GM18517 (cell line): ENCODE results near the gene SF3B3.

Experiments used
- ATAC-seq: cut with Tn5 transposase; IDR thresholded peaks from one replicate; pipeline ENCODE4 v1.9.1; 2021; ENCODE audit warnings: mild to moderate bottlenecking, moderate library complexity; ENCODE audit not compliant: unreplicated experiment

Gene SF3B3

GRCh38 chr16:70523743-70524398 is at the start of gene SF3B3:
SF3B3 (plus strand) TSS chr16:70523816; CDS start chr16:70526657, 2,841 bp downstream.
- ATAC-seq: peak; percentile 57

- no peak for ATAC-seq
These were observed 49.1 kb upstream of the SF3B3 start for GRCh38 chr16:70474320-70475053.

GRCh38 chr16:70475054-70475871 is 48.4 kb upstream of the SF3B3 start:
- no peak for ATAC-seq

GRCh38 chr16:70476272-70477020 is 47.2 kb upstream of the SF3B3 start:
- peak; percentile 91 for ATAC-seq

GRCh38 chr16:70478169-70478568 is 45.4 kb upstream of the SF3B3 start:
- no peak for ATAC-seq

- no peak for ATAC-seq
These were observed 44.7 kb upstream of the SF3B3 start for GRCh38 chr16:70478912-70479341.

- no peak for ATAC-seq
These were observed 43.2 kb upstream of the SF3B3 start for GRCh38 chr16:70480127-70481105.

- ATAC-seq: no peak
These were observed 41.6 kb upstream of the SF3B3 start for GRCh38 chr16:70481929-70482536.

GRCh38 chr16:70482624-70483023 is 41.0 kb upstream of the SF3B3 start:
- ATAC-seq: no peak

GRCh38 chr16:70483426-70483825 is 40.2 kb upstream of the SF3B3 start:
- no peak for ATAC-seq

- ATAC-seq: no peak
These were observed 38.7 kb upstream of the SF3B3 start for GRCh38 chr16:70484867-70485266.

GRCh38 chr16:70490261-70490660 is 33.4 kb upstream of the SF3B3 start:
- ATAC-seq: no peak

- ATAC-seq: no peak
These were observed 29.8 kb upstream of the SF3B3 start for GRCh38 chr16:70493802-70494201.

GRCh38 chr16:70494202-70494770 is 29.3 kb upstream of the SF3B3 start:
- no peak for ATAC-seq

- no peak for ATAC-seq
These were observed 28.8 kb upstream of the SF3B3 start for GRCh38 chr16:70494777-70495176.

GRCh38 chr16:70495425-70496182 is 28.0 kb upstream of the SF3B3 start:
- ATAC-seq: no peak

- ATAC-seq: no peak
These were observed 27.1 kb upstream of the SF3B3 start for GRCh38 chr16:70496513-70496912.

- ATAC-seq: no peak
These were observed 14.9 kb upstream of the SF3B3 start for GRCh38 chr16:70508752-70509151.
